ENCODE results near the gene MGRN1. TPM values are rescaled to one million over a fixed set of nuclear protein-coding genes. Genes with fewer than 3 reads are reported as not detected.
A peak's percentile ranks its signal among the peaks of the same experiment; 100 is the strongest.

MGRN1 gene
- total RNA-seq, 6 donors from 2014 or later = 49.0 to 148 (median 99.1) TPM

DNA sequence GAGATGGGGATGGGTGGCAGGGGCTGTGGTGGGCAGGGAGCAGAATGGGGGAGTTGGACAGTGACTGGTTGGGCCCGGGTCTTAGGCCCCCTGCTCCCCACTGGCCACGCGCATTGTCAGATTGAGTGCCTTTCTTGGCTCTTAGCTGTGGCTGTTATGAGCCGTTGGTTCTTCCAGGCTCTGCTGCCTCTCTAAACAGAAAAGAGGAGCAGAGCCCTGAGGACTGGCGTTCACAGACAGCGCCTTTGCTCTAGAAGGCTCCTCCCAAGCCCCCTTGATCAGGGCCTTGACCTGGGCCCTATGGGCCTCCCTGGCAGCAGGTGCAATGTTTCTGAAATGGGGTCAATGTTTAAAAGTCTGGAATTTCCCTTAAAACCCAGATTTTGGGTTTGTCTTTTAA, 54.0 kb downstream of the MGRN1 start:
- DNase-seq (no peak), ATAC-seq (ENCODE audit: low FRiP score in 2 of 2) (no peak)
- 76 to 95% methylated on average over 5 to 6 of the region's 6 CpGs for WGBS, 2 donors
- H3K9me3 ChIP-seq = no peaks in the 10 kb centered on the region
- H3K27me3 ChIP-seq = no peaks in the 10 kb centered on the region
- no peak overlapping the region for H3K4me3 ChIP-seq
- peaks cover 6 to 50% (median 38%) of the 10 kb centered on the region in 4 donors for H3K4me1 ChIP-seq
- peaks cover 0 to 80% (median 49%) of the 10 kb centered on the region in 4 donors for H3K36me3 ChIP-seq
- H3K27ac ChIP-seq = peak overlapping the region in 1 of 4 donors; percentile 85
- TF ChIP-seq EP300 (IDR thresholded peaks at IDR 0.05) (no peak), POLR2AphosphoS5 (IDR thresholded peaks at IDR 0.05) (no peak), CTCF (IDR thresholded peaks at IDR 0.05) (no peak), POLR2A (IDR thresholded peaks at IDR 0.05) (no peak)

DNA sequence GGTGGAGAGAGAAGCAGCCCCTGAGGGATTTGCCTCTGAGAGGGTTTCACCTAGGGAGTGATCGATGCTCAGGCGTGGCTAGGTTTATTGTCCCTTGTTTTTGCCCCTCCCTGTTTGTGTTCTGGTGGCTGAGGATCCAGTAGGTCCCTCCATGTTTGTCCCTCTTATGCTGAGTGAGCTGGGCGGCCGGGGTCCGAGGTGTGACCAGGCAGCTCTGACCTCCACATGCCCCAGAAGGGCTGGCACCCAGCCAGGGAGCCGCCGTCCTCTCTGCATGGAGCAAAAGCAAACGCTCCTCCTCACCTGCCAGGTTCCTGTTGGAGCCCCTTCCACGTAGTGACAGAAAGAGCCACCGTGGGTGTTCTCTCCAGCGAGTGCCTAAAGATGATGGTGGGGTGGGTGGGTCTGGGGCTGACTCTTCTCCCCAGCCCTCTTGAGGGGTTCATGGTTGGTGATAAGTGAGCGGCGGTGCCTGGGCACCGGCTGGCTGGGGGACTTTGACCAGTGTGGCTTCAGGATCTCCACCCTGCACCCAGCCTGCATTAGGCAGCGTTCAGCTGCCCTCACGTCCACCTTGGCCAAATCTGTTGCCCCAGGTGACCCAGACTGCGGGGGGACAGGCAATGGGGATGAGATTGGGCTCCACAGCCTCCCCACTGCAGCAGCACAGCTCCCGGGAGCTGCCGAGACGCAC, 54.7 kb downstream of the MGRN1 start:
- Histone ChIP-seq H3K27me3 (no peaks in the 10 kb centered on the region), H3K27ac (peak overlapping the region; percentile 77 to 85 (median 80)), H3K36me3 (peaks cover 5 to 80% (median 51%) of the 10 kb centered on the region in 4 donors), H3K4me3 (peak overlapping the region in 3 of 4 donors; percentile 16 to 42 (median 31)), H3K4me1 (peaks cover 6 to 50% (median 38%) of the 10 kb centered on the region in 4 donors), H3K9me3 (no peaks in the 10 kb centered on the region)
- ATAC-seq (ENCODE audit: low FRiP score in 2 of 2) = no peak
- 70 to 72% methylated on average over 8 to 16 of the region's 20 CpGs for WGBS, 2 donors
- TF ChIP-seq CTCF (IDR thresholded peaks at IDR 0.05) = no peak
- no peak for TF ChIP-seq POLR2A (IDR thresholded peaks at IDR 0.05)
- no peak for TF ChIP-seq EP300 (IDR thresholded peaks at IDR 0.05)
- TF ChIP-seq POLR2AphosphoS5 (IDR thresholded peaks at IDR 0.05) = no peak
- DNase-seq = peak in 1 of 2 donors; percentile 86

DNA sequence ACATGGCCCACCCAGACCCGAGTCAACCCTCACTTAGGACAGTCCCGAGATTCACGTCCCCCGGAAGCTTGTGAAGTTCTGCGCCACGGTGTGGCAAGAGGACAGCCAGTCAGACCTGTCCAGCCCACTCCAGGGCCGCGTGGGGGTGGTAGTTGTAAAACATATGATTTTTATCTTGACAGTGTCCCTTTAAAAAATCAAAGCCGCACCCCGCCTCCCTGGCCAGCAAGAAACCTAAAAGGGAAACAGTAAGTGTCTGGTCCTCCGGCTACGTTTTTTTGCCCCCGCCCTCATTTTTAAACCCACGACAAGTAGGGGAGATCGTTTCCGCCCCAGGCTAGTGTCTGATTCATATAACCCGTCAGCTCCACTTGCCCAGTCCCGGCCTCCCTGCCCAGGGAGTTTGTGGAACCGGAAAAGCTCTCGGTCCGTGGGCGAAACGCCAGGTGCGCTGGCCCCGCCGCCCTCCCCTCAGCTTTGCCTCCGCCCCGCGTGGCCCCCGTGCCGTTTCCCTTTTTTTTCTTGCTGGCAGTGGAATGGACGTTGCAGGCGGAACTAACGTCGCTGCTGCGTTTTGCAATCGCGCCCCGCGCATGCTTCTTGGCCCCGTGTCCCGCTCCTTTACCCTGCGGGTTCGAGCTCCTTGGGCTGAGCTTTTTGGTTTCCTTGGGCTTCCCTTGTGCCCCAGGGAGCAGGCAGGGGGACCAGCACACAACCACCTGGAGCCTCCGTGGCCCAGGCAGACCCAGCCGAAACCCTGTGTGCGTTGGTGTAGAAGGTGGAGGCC, 55.4 kb downstream of the MGRN1 start:
- Histone ChIP-seq H3K4me3 (peak overlapping the region in 3 of 4 donors; percentile 16 to 42 (median 31)), H3K27me3 (no peaks in the 10 kb centered on the region), H3K27ac (peak overlapping the region; percentile 77 to 85 (median 80)), H3K4me1 (peaks cover 6 to 50% (median 38%) of the 10 kb centered on the region in 4 donors), H3K36me3 (peaks cover 7 to 83% (median 57%) of the 10 kb centered on the region in 4 donors), H3K9me3 (no peaks in the 10 kb centered on the region)
- ATAC-seq (ENCODE audit: low FRiP score in 2 of 2) = peak; percentile 78 to 83
- peak; percentile 84 to 95 for DNase-seq
- WGBS, 2 donors = 48 to 65% methylated on average over 43 to 47 of the region's 47 CpGs
- TF ChIP-seq EP300 (IDR thresholded peaks at IDR 0.05) (peak in 1 of 4 donors; percentile 18), CTCF (IDR thresholded peaks at IDR 0.05) (no peak), POLR2AphosphoS5 (IDR thresholded peaks at IDR 0.05) (peak; percentile 9 to 32), POLR2A (IDR thresholded peaks at IDR 0.05) (peak in 1 of 4 donors; percentile 46)

- peaks cover 7 to 83% (median 59%) of the 10 kb centered on the region in 4 donors for H3K36me3 ChIP-seq
- peaks cover 6 to 49% (median 38%) of the 10 kb centered on the region in 4 donors for H3K4me1 ChIP-seq
- DNase-seq = peak in 1 of 2 donors; percentile 72
- ATAC-seq (ENCODE audit: low FRiP score in 2 of 2) = no peak
- 71 to 78% methylated on average over 18 to 26 of the region's 26 CpGs for WGBS, 2 donors
- TF ChIP-seq POLR2AphosphoS5 (IDR thresholded peaks at IDR 0.05) (no peak), POLR2A (IDR thresholded peaks at IDR 0.05) (peak in 1 of 4 donors; percentile 11), CTCF (IDR thresholded peaks at IDR 0.05) (no peak), EP300 (IDR thresholded peaks at IDR 0.05) (no peak)
- H3K9me3 ChIP-seq = no peaks in the 10 kb centered on the region
- no peaks in the 10 kb centered on the region for H3K27me3 ChIP-seq
- peak overlapping the region in 3 of 4 donors; percentile 16 to 42 (median 31) for H3K4me3 ChIP-seq
- H3K27ac ChIP-seq = peak overlapping the region; percentile 77 to 85 (median 80)
Observed at GRCh38 chr16:4680673-4681470, 56.2 kb downstream of the MGRN1 start.

Measured in upper lobe of left lung (tissue), 6 donors.